ENCODE results near the gene CGB1.
"Not testable (repeated sequence)": the region's sequence is repeated elsewhere in the genome, so short reads cannot be mapped to it uniquely, and the experiment has no call there.

Gene CGB1

GRCh38 chr19:49028686-49029085 is 8.0 kb downstream of the CGB1 start:
- H3K79me2 ChIP-seq (ENCODE audit: insufficient read depth, low read depth); H3K4me2 ChIP-seq; H3K36me3 ChIP-seq (ENCODE audit: insufficient read depth); H3K4me3 ChIP-seq (IDR thresholded peaks at IDR 0.05; ENCODE audit: insufficient read depth, low read depth, low read length); H3K4me1 ChIP-seq (ENCODE audit: low read depth, poor library complexity, severe bottlenecking); H2AFZ ChIP-seq (ENCODE audit: low read depth); H3K27me3 ChIP-seq (ENCODE audit: insufficient read depth, low read depth); H3K9ac ChIP-seq; H3K27ac ChIP-seq; H4K20me1 ChIP-seq (ENCODE audit: insufficient read depth): not testable (repeated sequence)

GRCh38 chr19:49025599-49025998 is 11.1 kb downstream of the CGB1 start:
- H3K79me2 ChIP-seq (ENCODE audit: insufficient read depth, low read depth); H3K4me1 ChIP-seq (ENCODE audit: low read depth, poor library complexity, severe bottlenecking); H3K4me2 ChIP-seq; H3K9ac ChIP-seq; H3K4me3 ChIP-seq (IDR thresholded peaks at IDR 0.05; ENCODE audit: insufficient read depth, low read depth, low read length); H3K36me3 ChIP-seq (ENCODE audit: insufficient read depth); H4K20me1 ChIP-seq (ENCODE audit: insufficient read depth); H3K27ac ChIP-seq; H2AFZ ChIP-seq (ENCODE audit: low read depth): not testable (repeated sequence)
- peaks cover 15% of the 10 kb centered on the region; the same call in 1 of the 2 replicates for H3K27me3 ChIP-seq (ENCODE audit: insufficient read depth, low read depth)

- H3K36me3 ChIP-seq (ENCODE audit: insufficient read depth); H3K4me1 ChIP-seq (ENCODE audit: low read depth, poor library complexity, severe bottlenecking); H3K4me3 ChIP-seq (IDR thresholded peaks at IDR 0.05; ENCODE audit: insufficient read depth, low read depth, low read length); H3K9ac ChIP-seq; H3K4me2 ChIP-seq; H3K27ac ChIP-seq; H4K20me1 ChIP-seq (ENCODE audit: insufficient read depth); H3K79me2 ChIP-seq (ENCODE audit: insufficient read depth, low read depth); H2AFZ ChIP-seq (ENCODE audit: low read depth): not testable (repeated sequence)
- H3K27me3 ChIP-seq (ENCODE audit: insufficient read depth, low read depth), result peaks cover 20% of the 10 kb centered on the region; the same call in 1 of the 2 replicates
Observed at GRCh38 chr19:49025088-49025487, 11.6 kb downstream of the CGB1 start.

GRCh38 chr19:49024233-49024632 is 12.5 kb downstream of the CGB1 start, which contains the start of gene CGB3:
Gene CGB3, minus strand, starts transcription at chr19:49024333. Its CDS starts 362 bp downstream, at chr19:49023971.
- not testable (repeated sequence) for H3K9ac ChIP-seq; H4K20me1 ChIP-seq (ENCODE audit: insufficient read depth); H3K36me3 ChIP-seq (ENCODE audit: insufficient read depth); H3K79me2 ChIP-seq (ENCODE audit: insufficient read depth, low read depth); H3K4me1 ChIP-seq (ENCODE audit: low read depth, poor library complexity, severe bottlenecking); H3K4me3 ChIP-seq (IDR thresholded peaks at IDR 0.05; ENCODE audit: insufficient read depth, low read depth, low read length); H3K4me2 ChIP-seq; H2AFZ ChIP-seq (ENCODE audit: low read depth); H3K27ac ChIP-seq
- H3K27me3 ChIP-seq (ENCODE audit: insufficient read depth, low read depth), result peaks cover 23% of the 10 kb centered on the region; the same call in 1 of the 2 replicates

- Histone ChIP-seq H3K36me3 (ENCODE audit: insufficient read depth) (no peaks in the 10 kb centered on the region), H3K4me2 (no peak overlapping the region), H2AFZ (ENCODE audit: low read depth) (no peak overlapping the region), H3K27me3 (ENCODE audit: insufficient read depth, low read depth) (peaks cover 35% of the 10 kb centered on the region), H3K27ac (no peak overlapping the region), H3K4me3 (IDR thresholded peaks at IDR 0.05; ENCODE audit: insufficient read depth, low read depth, low read length) (no peak overlapping the region), H3K9ac (no peak overlapping the region), H4K20me1 (ENCODE audit: insufficient read depth) (no peaks in the 10 kb centered on the region), H3K79me2 (ENCODE audit: insufficient read depth, low read depth) (no peaks in the 10 kb centered on the region), H3K4me1 (ENCODE audit: low read depth, poor library complexity, severe bottlenecking) (no peaks in the 10 kb centered on the region)
- TF ChIP-seq CTCF (conservative IDR thresholded peaks at IDR 0.05; ENCODE audit: low read depth, low read length), result no peak
Observed at GRCh38 chr19:49022116-49022515, 14.6 kb downstream of the CGB1 start.

GRCh38 chr19:49020931-49021895 is 15.5 kb downstream of the CGB1 start:
- Histone ChIP-seq H2AFZ (ENCODE audit: low read depth) (no peak overlapping the region), H3K4me2 (no peak overlapping the region), H3K36me3 (ENCODE audit: insufficient read depth) (no peaks in the 10 kb centered on the region), H3K4me1 (ENCODE audit: low read depth, poor library complexity, severe bottlenecking) (no peaks in the 10 kb centered on the region), H3K4me3 (IDR thresholded peaks at IDR 0.05; ENCODE audit: insufficient read depth, low read depth, low read length) (no peak overlapping the region), H3K27ac (no peak overlapping the region), H3K27me3 (ENCODE audit: insufficient read depth, low read depth) (peaks cover 33% of the 10 kb centered on the region), H3K9ac (no peak overlapping the region), H4K20me1 (ENCODE audit: insufficient read depth) (no peaks in the 10 kb centered on the region), H3K79me2 (ENCODE audit: insufficient read depth, low read depth) (no peaks in the 10 kb centered on the region)
- TF ChIP-seq CTCF (conservative IDR thresholded peaks at IDR 0.05; ENCODE audit: low read depth, low read length), result no peak

All from KMS-11 (cell line).